Adrenal gland (tissue), 12 donors: ENCODE results near the gene SPTBN1. TPM values are rescaled to one million over a fixed set of nuclear protein-coding genes. Genes with fewer than 3 reads are reported as not detected.

Experiments
- DNase-seq, 7 donors: peaks; one replicate each; pipeline ENCODE4 v3.0.0-alpha.2; 2019 to 2020
- H3K27ac ChIP-seq, 5 donors: fragments of 200-600 bp; sonication (generic) in 4 of 5; 1 replicate in 3 of 5; 2 replicates in 2 of 5; pipeline versions ENCODE4 v1.5.1 to v1.8.0; 2016 to 2020; ENCODE audit warnings: mild to moderate bottlenecking in 1 of 5
- H3K27me3 ChIP-seq: fragments of 200-600 bp; 2 replicates; pipeline ENCODE4 v1.8.0; 2021
- H3K36me3 ChIP-seq, 2 donors: fragments of 200-600 bp; replicated peaks in 1 of 2; 1 replicate in 1 of 2; 2 replicates in 1 of 2; pipeline versions ENCODE4 v1.5.1 to v1.8.0; 2018 to 2022
- H3K4me1 ChIP-seq, 2 donors: fragments of 200-600 bp; replicated peaks in 1 of 2; 1 replicate in 1 of 2; 2 replicates in 1 of 2; pipeline versions ENCODE4 v1.5.1 to v1.8.0; 2018 to 2021
- H3K4me3 ChIP-seq, 4 donors: fragments of 200-600 bp; sonication (generic) in 3 of 4; one replicate each; pipeline ENCODE4 v1.5.1; 2016 to 2018
- H3K9me3 ChIP-seq, 3 donors: fragments of 200-600 bp; sonication (generic) in 1 of 3; replicated peaks in 1 of 3; 1 replicate in 2 of 3; 2 replicates in 1 of 3; pipeline versions ENCODE4 v1.5.1 to v1.8.0; 2016 to 2021
- POLR2A ChIP-seq, 2 donors: fragments of 450-650 bp; IDR thresholded peaks; one replicate each; pipeline ENCODE4 v1.6.1; 2017; ENCODE audit warnings: antibody characterized with exemption in 2 of 2, mild to moderate bottlenecking in 2 of 2, moderate library complexity in 1 of 2
- WGBS, 4 donors: extraction: QIAGEN DNeasy Blood & Tissue Kit in 2 of 4; methylation state at CpG; one replicate each; pipeline versions ENCODE4 v1.1.5 to v1.1.7; 2013 to 2017; 5-methylcytosine and 5-hydroxymethylcytosine counted together
- intact Hi-C, 2 donors: fragments of 100-400 bp; cut with DNase I; formaldehyde crosslinking; loops; one replicate each; pipeline versions ENCODE4 v1.14.1 to v1.15.0; 2022 to 2023
- polyA plus RNA-seq, 3 donors: library from polyadenylated mRNA; stranded (reverse); fragments of 200-250 nt in 2 of 3; fragments of 350-450 nt in 1 of 3; fragmentation: Illumina TruSeq in 1 of 3; extraction: RNeasy Lipid Tissue Mini Kit (QIAGEN cat#74804) in 1 of 3; gene quantifications; one replicate each; pipeline ENCODE4 v1.2.3, GENCODE V29; 2013 to 2014
- total RNA-seq, 9 donors: library from RNA; depleted of rRNA in 4 of 9; stranded (reverse); fragments of >200 nt in 4 of 9; fragments of 120-200 nt in 1 of 9; fragmentation: NEBNext Ultra II Directional in 1 of 9; extraction: Animal tissue kit (Norgen Biotek cat#: 25700) in 1 of 9; gene quantifications; one replicate each; pipeline versions ENCODE4 v1.1.0 to v1.2.4, GENCODE V29; 2013 to 2023
- TF ChIP-seq, protein P1 (sequence below), 6 experiments: fragments of 450-650 bp in 4 of 6; fragments of 200-600 bp in 2 of 6; sonication (generic) in 1 of 6; IDR thresholded peaks; 1 replicate in 5 of 6; 2 replicates in 1 of 6; pipeline versions ENCODE4 v1.5.1 to v1.8.0; 2016 to 2021; ENCODE audit warnings: antibody characterized with exemption in 6 of 6, mild to moderate bottlenecking in 2 of 6, moderate library complexity in 1 of 6
- donor health status: healthy with polysubstance abuse.
- donor health status: Bipolar disorder and iron deficiency.
- donor health status: DM: yes; HTN: yes; CAD: no.
- donor health status: DM: no; HTN: no; CAD: no.
- donor health status: DM: no; HTN: no; CAD: no.
- donor health status: DM: yes; HTN: yes; CAD: no.

The SPTBN1 gene
- total and polyA plus RNA-seq, 12 donors: 72.9 to 653 (median 493) TPM

DNA sequence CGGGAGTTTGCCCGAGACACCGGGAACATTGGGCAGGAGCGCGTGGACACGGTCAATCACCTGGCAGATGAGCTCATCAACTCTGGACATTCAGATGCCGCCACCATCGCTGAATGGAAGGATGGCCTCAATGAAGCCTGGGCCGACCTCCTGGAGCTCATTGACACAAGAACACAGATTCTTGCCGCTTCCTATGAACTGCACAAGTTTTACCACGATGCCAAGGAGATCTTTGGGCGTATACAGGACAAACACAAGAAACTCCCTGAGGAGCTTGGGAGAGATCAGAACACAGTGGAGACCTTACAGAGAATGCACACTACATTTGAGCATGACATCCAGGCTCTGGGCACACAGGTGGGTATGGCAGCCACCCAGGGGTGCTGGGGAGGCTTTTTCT, 193.5 kb downstream of the SPTBN1 start:
- Histone ChIP-seq H3K36me3 (peaks cover 0 to 98% of the 10 kb centered on the region in 2 donors), H3K9me3 (no peaks in the 10 kb centered on the region), H3K4me1 (peaks cover 5 to 12% of the 10 kb centered on the region in 2 donors), H3K27me3 (no peaks in the 10 kb centered on the region), H3K4me3 (no peak overlapping the region), H3K27ac (no peak overlapping the region)
- no peak for TF ChIP-seq POLR2A (IDR thresholded peaks at IDR 0.05)
- TF ChIP-seq, protein P1, sequence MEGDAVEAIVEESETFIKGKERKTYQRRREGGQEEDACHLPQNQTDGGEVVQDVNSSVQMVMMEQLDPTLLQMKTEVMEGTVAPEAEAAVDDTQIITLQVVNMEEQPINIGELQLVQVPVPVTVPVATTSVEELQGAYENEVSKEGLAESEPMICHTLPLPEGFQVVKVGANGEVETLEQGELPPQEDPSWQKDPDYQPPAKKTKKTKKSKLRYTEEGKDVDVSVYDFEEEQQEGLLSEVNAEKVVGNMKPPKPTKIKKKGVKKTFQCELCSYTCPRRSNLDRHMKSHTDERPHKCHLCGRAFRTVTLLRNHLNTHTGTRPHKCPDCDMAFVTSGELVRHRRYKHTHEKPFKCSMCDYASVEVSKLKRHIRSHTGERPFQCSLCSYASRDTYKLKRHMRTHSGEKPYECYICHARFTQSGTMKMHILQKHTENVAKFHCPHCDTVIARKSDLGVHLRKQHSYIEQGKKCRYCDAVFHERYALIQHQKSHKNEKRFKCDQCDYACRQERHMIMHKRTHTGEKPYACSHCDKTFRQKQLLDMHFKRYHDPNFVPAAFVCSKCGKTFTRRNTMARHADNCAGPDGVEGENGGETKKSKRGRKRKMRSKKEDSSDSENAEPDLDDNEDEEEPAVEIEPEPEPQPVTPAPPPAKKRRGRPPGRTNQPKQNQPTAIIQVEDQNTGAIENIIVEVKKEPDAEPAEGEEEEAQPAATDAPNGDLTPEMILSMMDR (IDR thresholded peaks at IDR 0.05): no peak
- intact Hi-C loops: no loop called here
- 90 to 96% (median 95%) methylated on average over 9 to 12 of the region's 12 CpGs for WGBS, 4 donors
- DNase-seq: peak in 1 of 7 donors; percentile 9

DNA sequence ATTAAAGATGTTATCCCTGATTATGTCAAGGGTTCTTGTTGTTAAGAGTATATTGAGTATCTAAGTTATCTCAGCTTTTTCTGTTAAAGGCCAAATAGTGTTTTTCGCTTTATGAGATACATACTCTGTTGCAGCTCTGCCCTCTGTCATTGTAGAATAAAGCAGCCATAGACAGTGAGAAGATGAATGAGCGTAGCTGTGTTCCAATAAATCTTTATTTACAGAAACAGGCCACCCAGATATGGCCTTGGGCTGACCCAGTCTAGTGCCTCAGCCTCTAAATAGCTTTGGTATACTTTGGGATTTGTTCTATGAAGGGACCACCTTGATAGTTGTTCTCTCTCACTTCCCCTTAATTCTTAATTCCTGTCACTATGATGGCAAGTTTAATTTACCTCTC, 194.5 kb downstream of the SPTBN1 start:
- intact Hi-C loops: no loop called here

DNA sequence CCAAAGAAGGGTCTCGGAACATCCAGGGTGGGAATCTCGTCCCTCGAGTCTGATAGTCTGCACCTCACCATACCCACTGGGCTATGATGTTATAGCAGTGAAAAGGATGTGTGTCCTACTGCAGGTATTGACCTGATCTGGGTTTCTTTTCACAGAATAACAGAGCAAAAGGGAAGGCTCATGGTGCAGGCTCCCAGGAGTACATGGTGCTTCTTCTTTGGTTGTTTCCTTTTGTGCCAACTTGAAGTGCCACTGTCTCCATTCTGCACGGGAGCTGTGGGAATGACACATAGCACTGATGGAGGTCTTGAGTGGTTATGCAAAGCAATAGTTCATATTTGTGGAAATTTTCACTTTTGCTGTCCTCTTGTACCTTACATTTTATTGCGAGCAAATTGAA, 195.2 kb downstream of the SPTBN1 start:
- TF ChIP-seq, protein P1 (IDR thresholded peaks at IDR 0.05): no peak
- no peak for TF ChIP-seq POLR2A (IDR thresholded peaks at IDR 0.05)
- H3K4me3 ChIP-seq: no peak overlapping the region
- no peak overlapping the region for H3K27ac ChIP-seq
- intact Hi-C loops: no loop called here
- H3K4me1 ChIP-seq: peaks cover 5 to 7% of the 10 kb centered on the region in 2 donors
- 83 to 89% (median 87%) methylated on average over 5 of the region's 5 CpGs for WGBS, 4 donors
- H3K36me3 ChIP-seq: peaks cover 0 to 98% of the 10 kb centered on the region in 2 donors
- DNase-seq: no peak
- H3K9me3 ChIP-seq: no peaks in the 10 kb centered on the region
- H3K27me3 ChIP-seq: no peaks in the 10 kb centered on the region

More for the DNA sequence above, 194.5 kb downstream of the SPTBN1 start:
- 88 to 94% (median 92%) methylated on average over 2 of the region's 2 CpGs for WGBS, 4 donors
- Histone ChIP-seq H3K27me3 (no peaks in the 10 kb centered on the region), H3K9me3 (no peaks in the 10 kb centered on the region), H3K4me3 (no peak overlapping the region), H3K4me1 (peaks cover 5 to 12% of the 10 kb centered on the region in 2 donors), H3K36me3 (peaks cover 0 to 98% of the 10 kb centered on the region in 2 donors), H3K27ac (peak overlapping the region in 2 of 5 donors; percentile 10 to 32)
- DNase-seq: no peak
- TF ChIP-seq, protein P1 (IDR thresholded peaks at IDR 0.05): no peak
- no peak for TF ChIP-seq POLR2A (IDR thresholded peaks at IDR 0.05)

DNA sequence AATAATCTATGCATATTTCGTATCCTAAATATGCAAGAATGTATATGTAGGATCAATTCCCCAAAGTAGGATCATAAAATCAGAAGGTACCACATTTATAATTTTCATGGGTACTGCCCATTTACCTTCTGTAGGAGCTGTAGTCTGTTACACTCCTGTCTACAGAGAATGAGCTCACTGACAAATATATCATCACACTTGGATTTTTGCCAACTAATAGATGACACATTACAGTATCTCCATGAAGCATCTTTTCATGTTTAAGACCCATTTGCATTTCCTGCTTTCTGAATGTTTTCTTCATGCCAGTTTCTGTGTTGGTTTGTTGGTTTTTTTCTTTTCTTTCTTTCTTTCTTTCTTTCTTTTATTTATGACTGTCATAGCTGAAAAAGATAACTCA, 196.4 kb downstream of the SPTBN1 start:
- H3K9me3 ChIP-seq: no peaks in the 10 kb centered on the region
- H3K27ac ChIP-seq: peak overlapping the region in 2 of 5 donors; percentile 59 to 70
- peaks cover 0 to 98% of the 10 kb centered on the region in 2 donors for H3K36me3 ChIP-seq
- no peaks in the 10 kb centered on the region for H3K27me3 ChIP-seq
- TF ChIP-seq POLR2A (IDR thresholded peaks at IDR 0.05): no peak
- TF ChIP-seq, protein P1 (IDR thresholded peaks at IDR 0.05): no peak
- WGBS, 4 donors: 88 to 94% (median 91%) methylated on average over 1 of the region's 1 CpG
- intact Hi-C loops: no loop called here
- DNase-seq: no peak
- no peak overlapping the region for H3K4me3 ChIP-seq
- peaks cover 5% of the 10 kb centered on the region in 2 donors for H3K4me1 ChIP-seq
